IMR-90 (cell line): Measurements from ENCODE around the gene NR2F2.

Experiments
- BHLHE40 ChIP-seq: fragments of 150-350 bp; IDR thresholded peaks from 2 replicates; pipeline ENCODE4 v1.6.1; 2016; ENCODE audit warnings: mild to moderate bottlenecking, low read depth, low read length
- CHD1 ChIP-seq: IDR thresholded peaks from 2 replicates; pipeline ENCODE4 v1.6.1; 2012; ENCODE audit warnings: low read depth, low read length, improper control_type of control experiment
- ELK1 ChIP-seq: fragments of 150-350 bp; IDR thresholded peaks from 2 replicates; pipeline ENCODE4 v1.6.1; 2016; ENCODE audit warnings: low read depth, mild to moderate bottlenecking, low read length, moderate library complexity, borderline replicate concordance
- FOS ChIP-seq: fragments of 150-350 bp; IDR thresholded peaks from 2 replicates; pipeline ENCODE4 v1.6.1; 2016; ENCODE audit warnings: low read depth, low read length
- MAFK ChIP-seq: IDR thresholded peaks from 2 replicates; pipeline ENCODE4 v1.6.1; 2012; ENCODE audit warnings: low read depth, low read length, improper control_type of control experiment
- MAZ ChIP-seq: IDR thresholded peaks from 2 replicates; pipeline ENCODE4 v1.6.1; 2012; ENCODE audit warnings: low read depth, mild to moderate bottlenecking, low read length, improper control_type of control experiment, moderate library complexity, borderline replicate concordance
- POLR2A ChIP-seq: IDR thresholded peaks from 2 replicates; pipeline ENCODE4 v1.6.1; 2012; ENCODE audit warnings: mild to moderate bottlenecking, low read depth, low read length
- RAD21 ChIP-seq: IDR thresholded peaks from 2 replicates; pipeline ENCODE4 v1.6.1; 2012; ENCODE audit warnings: low read length, improper control_type of control experiment
- USF2 ChIP-seq: fragments of 150-350 bp; IDR thresholded peaks from 2 replicates; pipeline ENCODE4 v1.6.1; 2017; ENCODE audit warnings: mild to moderate bottlenecking, antibody characterized with exemption, low read length, low read depth
- TF ChIP-seq, protein P1 (sequence below): conservative IDR thresholded peaks from 2 replicates; pipeline ENCODE4 v1.5.1; 2012; ENCODE audit warnings: mild to moderate bottlenecking, low read depth, low read length, improper control_type of control experiment

DNA sequence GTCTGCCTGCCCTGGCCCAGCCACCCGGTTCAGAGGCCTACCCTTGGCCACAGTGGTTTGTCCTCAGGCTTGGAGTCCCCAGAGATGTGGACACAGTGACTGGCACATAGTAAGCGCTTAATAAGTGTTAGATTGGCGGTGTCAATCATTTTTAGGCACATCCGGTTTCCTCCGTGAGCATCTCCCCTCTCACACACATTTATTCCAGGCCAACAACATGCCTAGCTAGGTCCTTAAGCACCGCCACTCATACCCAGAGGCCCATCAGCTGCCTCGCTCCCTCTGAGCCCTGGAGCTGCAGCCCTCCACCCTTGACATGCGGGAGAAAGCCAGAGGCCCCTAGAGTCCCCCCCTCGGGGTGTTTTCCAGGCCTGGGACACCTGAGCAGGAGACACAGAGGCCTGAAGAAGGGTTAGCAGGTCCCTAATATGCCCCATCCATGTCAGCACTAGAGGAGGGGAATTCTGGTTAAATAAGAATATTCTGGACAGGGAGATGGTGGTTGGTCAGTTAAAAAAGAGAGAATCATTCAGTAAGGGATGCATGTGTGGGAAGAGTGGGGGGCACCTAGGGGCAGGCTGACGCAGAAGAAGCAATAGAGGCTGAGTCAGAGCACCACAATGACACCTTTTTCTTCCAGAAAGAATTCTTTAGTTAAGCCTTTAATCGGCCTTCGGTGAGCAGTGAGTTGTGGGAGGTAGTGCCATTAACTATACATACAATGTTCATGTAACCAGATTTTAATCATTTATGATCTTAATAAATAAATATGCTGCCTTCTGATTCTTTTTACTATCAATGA lies 22.3 kb downstream of the NR2F2 start:
- TF ChIP-seq, protein P1, sequence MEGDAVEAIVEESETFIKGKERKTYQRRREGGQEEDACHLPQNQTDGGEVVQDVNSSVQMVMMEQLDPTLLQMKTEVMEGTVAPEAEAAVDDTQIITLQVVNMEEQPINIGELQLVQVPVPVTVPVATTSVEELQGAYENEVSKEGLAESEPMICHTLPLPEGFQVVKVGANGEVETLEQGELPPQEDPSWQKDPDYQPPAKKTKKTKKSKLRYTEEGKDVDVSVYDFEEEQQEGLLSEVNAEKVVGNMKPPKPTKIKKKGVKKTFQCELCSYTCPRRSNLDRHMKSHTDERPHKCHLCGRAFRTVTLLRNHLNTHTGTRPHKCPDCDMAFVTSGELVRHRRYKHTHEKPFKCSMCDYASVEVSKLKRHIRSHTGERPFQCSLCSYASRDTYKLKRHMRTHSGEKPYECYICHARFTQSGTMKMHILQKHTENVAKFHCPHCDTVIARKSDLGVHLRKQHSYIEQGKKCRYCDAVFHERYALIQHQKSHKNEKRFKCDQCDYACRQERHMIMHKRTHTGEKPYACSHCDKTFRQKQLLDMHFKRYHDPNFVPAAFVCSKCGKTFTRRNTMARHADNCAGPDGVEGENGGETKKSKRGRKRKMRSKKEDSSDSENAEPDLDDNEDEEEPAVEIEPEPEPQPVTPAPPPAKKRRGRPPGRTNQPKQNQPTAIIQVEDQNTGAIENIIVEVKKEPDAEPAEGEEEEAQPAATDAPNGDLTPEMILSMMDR, result no peak
- TF ChIP-seq CHD1 (no peak), ELK1 (no peak), USF2 (no peak), POLR2A (0 out of 2 replicates have a peak, but pooled peaks have one; percentile 20), BHLHE40 (0 out of 2 replicates have a peak, but pooled peaks have one; percentile 13), FOS (0 out of 2 replicates have a peak, but pooled peaks have one; percentile 50), MAFK (no peak), MAZ (0 out of 2 replicates have a peak, but pooled peaks have one; percentile 20), RAD21 (no peak)
